Ecto neural progenitor cell (in vitro differentiated cells): ENCODE data around the gene ALDH4A1.

Experiments
- DNase-seq: peaks from one replicate; pipeline ENCODE4 v3.0.0-alpha.2; 2018; ENCODE audit warnings: low spot score

ALDH4A1 gene

GRCh38 chr1:18939398-18940302 is 37.3 kb upstream of the ALDH4A1 start:
- no peak for DNase-seq

DNA sequence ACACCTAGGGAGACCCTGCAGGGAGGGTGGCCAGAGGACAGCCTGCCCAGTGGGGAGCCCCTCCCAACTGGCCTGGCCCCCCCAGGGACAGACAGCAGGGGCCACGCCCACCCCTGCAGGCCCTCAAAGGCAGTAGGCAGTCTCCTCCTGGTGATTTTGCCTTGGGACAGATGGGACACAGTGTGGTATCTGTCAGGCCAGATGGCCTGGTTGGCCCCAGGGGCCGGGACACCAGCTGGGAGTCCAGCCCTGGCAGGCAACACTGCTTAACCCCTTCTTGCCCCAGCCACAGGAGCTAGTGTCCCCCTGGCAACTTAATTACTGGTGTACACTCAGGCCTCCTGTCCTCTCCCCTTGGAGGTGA is 36.3 kb upstream of the ALDH4A1 start:
- DNase-seq = no peak

- DNase-seq = no peak
Observed at GRCh38 chr1:18938008-18938706, 35.8 kb upstream of the ALDH4A1 start.

GRCh38 chr1:18937539-18937938 is 35.2 kb upstream of the ALDH4A1 start:
- no peak for DNase-seq

DNA sequence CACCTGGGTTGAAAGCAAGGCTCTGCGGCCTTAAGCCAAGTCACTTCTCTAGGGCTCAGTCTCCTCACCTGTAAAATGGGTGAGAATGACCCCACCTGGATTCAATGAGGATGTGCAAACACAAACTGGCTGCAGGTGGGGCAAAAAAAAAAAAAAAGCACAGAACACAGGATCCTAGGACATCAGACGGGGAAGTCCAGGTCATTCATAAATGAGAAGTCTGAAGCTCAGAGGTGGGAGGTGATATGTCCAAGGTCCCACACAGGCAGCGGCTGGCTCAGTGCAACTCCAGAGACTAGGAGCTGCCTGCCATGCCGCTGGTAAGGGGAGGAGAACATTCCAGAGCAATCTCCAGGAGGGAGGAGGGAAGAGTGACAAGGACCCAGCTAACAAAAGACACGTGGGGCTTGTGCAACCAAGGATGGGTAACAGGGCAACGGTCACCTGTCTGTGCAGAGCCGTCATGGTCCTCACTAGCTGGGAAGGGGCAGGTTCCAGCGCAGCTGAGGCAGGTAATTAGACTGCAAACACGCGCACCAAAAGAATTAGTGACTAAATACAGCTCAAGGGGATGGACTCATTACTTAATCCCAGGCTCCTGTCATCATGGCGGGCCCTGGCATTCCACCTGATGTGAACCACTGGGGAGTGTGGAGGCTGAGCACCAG is 34.6 kb upstream of the ALDH4A1 start:
- DNase-seq = no peak

DNA sequence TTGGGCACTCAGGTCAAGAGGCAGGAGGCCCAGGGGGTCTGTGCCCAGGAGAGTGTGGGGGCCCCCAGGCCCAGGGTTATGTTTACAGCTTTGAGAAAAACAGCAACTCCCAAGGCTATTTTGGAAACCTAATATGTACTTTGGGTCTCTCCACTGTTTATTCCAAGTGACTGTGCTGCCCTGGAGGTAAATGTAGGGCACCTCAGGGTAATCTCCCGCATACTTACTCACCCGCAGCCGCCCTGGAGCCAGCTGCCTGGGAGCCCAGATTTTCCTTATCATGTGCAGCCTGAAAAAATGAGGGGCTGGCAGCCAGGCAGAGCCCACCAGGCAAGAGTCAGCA is 34.1 kb upstream of the ALDH4A1 start:
- no peak for DNase-seq

- DNase-seq = no peak
Observed at GRCh38 chr1:18934205-18935000, 32.0 kb upstream of the ALDH4A1 start.

DNA sequence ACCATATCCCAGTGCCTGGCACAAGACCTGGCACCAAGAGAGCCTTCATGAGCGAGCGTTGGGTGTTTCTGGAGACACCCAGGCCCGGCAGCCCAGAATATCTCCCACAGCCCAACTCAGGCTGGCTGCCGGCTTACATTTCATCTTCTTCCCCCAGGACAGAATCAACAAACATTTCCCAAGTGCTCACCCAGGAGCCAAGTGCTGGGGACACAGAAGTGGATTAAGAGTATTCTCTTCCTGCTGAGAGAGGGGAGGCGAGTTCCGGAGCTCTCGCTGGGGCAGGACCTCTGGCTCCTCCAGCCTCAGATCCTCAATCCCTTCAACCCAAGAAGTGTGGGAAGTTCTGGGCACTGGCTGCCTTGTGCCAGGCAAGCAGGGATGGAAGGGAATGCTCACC is 30.5 kb upstream of the ALDH4A1 start:
- DNase-seq = no peak

GRCh38 chr1:18932387-18932786 is 30.0 kb upstream of the ALDH4A1 start:
- no peak for DNase-seq

DNA sequence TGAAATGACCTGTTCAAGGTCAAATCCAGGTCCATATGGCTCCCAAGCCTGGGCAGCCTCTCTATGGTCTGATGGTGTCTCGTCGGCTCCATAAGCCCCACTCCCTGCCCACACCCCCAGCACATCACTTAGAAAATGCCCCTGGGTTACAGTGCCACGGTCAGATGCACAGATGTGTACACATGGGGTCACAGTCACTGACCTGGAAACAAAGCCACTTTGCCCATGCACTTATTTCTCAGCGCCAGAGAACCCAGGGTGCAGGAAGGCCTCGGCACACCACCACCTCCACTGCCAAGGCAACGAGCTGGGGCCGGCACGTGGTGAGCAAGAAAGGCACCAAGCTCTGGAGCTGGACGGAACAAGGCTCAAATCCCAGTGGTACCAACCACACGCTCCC is 29.4 kb upstream of the ALDH4A1 start:
- DNase-seq = no peak

GRCh38 chr1:18929686-18930085 is 27.3 kb upstream of the ALDH4A1 start:
- DNase-seq = no peak

DNA sequence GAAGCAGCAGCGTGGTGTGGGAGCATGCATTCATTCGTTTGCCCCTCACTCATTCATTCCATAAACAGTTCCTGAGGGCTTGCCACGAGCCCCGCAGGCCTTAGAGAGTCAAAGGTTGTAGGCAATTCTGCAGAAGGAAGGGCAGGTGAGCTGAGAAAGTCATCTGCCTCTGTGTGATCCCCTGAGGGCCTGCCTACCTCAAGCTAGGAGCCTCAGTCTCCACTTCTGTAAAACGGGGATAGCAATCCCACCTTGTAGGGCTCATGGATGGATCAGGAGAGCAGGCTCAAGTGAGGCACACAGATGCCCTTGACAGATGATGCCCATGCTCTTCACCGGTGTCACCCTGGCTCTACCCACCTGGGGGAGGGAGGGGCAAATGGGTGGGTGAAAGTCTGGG is 26.6 kb upstream of the ALDH4A1 start:
- no peak for DNase-seq

- DNase-seq = no peak
Observed at GRCh38 chr1:18928406-18928805, 26.1 kb upstream of the ALDH4A1 start.

DNA sequence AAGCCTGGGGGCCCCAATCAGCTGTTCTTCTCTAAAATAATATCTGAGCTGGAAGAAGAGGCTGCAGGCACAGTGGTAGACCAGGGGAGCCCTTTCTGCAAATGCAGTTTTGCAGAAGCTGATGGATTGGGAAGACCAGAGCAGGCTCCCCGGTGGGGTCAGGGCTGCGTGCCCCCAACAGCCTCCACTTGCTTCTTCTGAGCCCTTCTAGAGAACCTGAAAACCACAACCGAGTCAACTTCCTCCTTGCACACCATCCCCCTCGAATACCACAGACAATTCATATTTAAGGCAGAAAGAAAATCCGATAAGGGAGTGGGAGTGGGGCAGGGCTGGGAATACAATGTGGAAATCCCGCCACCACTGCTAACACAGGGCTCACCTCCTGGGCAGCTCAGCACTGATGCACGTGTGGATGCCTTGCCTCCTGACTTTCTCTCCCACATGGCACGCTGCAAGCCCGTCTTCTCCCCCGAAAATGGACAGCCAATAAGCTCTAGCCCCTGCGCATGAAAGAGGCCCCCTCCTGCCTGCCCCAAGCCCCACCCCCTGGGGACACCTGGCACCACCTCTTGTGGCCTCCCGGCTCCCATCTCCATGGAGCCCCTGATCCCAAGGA is 25.4 kb upstream of the ALDH4A1 start:
- DNase-seq = no peak

DNA sequence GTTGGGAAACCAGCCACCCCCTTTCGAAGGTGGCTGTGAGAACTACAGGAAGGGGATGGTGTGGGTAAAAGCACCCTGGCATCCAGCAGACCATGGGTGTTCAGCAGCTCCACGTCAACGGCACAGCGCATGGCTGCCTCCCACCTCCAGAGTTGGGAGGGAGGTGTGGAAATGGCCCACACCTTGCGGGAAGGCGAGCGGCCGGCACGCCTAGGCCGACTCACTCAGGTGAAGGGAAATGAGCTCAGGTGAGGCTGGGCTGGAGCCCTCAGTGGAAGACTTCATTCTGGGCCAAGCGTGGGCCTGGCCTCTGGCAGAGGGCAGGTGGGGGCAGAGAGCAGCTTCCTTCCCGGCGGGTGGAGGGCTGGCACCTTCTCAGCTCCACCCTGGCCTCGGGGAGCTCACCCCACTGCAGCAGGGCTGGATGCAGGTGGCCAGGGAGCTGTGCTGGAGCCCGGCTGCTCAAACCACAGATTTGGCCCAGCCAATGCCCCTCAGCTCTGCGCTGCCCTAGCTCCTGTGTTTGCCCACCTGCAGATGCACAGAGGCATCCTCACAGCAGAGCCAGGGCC is 24.8 kb upstream of the ALDH4A1 start:
- DNase-seq = no peak

DNA sequence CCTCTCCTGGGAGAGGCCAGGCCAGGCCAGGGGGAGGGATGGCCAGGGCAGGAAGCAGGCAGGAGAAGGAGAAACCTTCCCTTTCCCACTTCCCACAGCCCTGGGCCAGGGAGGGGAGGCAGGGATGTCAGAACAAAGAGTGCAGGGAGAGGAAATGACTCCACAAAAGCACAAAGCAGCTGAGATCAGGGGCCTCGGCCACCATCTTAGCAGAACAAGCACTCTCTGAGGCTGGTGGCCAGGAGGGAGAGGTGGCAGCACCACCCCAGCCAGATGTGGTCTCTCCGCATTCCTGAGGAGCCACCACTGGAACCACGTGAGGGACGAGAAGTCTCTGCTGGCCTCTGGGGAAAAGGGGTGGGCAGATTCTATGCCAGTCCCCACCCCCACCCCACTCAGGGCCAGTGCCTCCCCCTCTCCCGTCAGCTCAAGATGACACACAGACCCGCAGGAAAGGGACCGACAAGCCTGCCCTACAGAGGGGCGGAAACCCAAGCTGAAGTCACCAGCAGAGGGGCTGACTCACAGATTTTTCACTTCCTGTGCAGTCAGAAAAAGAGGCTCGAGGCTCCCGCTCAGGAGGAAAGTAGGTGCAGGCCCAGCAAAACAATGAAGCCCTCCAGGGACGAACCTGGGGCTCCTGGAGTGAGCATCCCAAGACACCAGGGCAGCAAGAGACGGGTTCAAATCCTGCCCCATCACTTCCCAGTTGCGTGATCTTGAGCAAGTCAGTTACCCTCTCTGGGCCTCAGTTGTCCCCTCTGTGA is 24.1 kb upstream of the ALDH4A1 start:
- DNase-seq = no peak

DNA sequence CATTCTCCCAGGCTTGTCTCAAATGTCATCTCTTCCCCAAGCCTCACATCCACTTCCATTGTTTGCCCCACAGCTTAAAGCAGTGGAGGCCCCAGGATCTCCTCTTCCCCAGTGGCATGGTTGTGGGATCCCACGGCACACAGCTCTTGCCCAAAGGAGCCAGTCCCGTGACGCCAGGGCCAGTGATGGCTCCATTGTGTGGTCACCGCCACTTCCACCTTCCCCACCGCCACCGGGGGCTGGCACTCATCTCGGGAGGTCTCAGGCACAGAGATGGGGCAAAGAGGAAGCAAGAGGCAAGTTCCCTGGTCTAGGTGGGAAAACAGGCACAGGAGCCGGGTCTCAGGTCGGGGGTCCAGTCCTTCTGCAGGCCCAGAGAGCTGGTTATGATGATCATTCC is 22.9 kb upstream of the ALDH4A1 start:
- DNase-seq = no peak

- no peak for DNase-seq
Observed at GRCh38 chr1:18924221-18924691, 21.9 kb upstream of the ALDH4A1 start.

GRCh38 chr1:18923756-18924211 is 21.4 kb upstream of the ALDH4A1 start:
- DNase-seq = no peak
